Liver (tissue), 3 donors: Measurements from ENCODE around the gene ZNF358.

Experiments used
- CTCF ChIP-seq: fragments of 150-350 bp; IDR thresholded peaks from 2 replicates; pipeline ENCODE4 v1.5.1; 2017; ENCODE audit warnings: improper control_type of control experiment, low read depth, low read length; ENCODE audit not compliant: missing input control
- EGR1 ChIP-seq, 2 donors: IDR thresholded peaks; 2 replicates each; pipeline ENCODE4 v1.6.1; 2016 to 2018; ENCODE audit warnings: antibody characterized with exemption in 2 of 2, low read depth in 2 of 2
- FOXA2 ChIP-seq: IDR thresholded peaks from 2 replicates; pipeline ENCODE4 v1.6.1; 2016; ENCODE audit warnings: antibody characterized with exemption
- REST ChIP-seq: IDR thresholded peaks from 2 replicates; pipeline ENCODE4 v1.6.1; 2016; ENCODE audit warnings: antibody characterized with exemption, mild to moderate bottlenecking
- RXRA ChIP-seq, 2 donors: IDR thresholded peaks; 2 replicates each; pipeline ENCODE4 v1.6.1; 2017 to 2018; ENCODE audit warnings: antibody characterized with exemption in 2 of 2, mild to moderate bottlenecking in 1 of 2
- SP1 ChIP-seq: IDR thresholded peaks from 2 replicates; pipeline ENCODE4 v1.6.1; 2018; ENCODE audit warnings: antibody characterized with exemption, mild to moderate bottlenecking
- TAF1 ChIP-seq: conservative IDR thresholded peaks from 2 replicates; pipeline ENCODE4 v1.6.1; 2016; ENCODE audit warnings: antibody characterized with exemption, mild to moderate bottlenecking
- ZBTB33 ChIP-seq: IDR thresholded peaks from 2 replicates; pipeline ENCODE4 v1.6.1; 2016; ENCODE audit warnings: antibody characterized with exemption
- donor health status: healthy.
- donor health status: healthy.

- TF ChIP-seq CTCF, result no peak
- TF ChIP-seq ZBTB33, result no peak
- no peak for TF ChIP-seq TAF1
- no peak for TF ChIP-seq RXRA (IDR thresholded peaks at IDR 0.05)
- TF ChIP-seq REST, result no peak
- TF ChIP-seq FOXA2, result no peak
- TF ChIP-seq EGR1 (IDR thresholded peaks at IDR 0.05; ENCODE audit: low read depth in 2 of 2), result no peak
- no peak for TF ChIP-seq SP1
Observed at GRCh38 chr19:7542556-7543348, 26.8 kb downstream of the ZNF358 start.
